Neural progenitor cell (in vitro differentiated cells): ENCODE results near the gene IQGAP2. TPM values are rescaled to one million over a fixed set of nuclear protein-coding genes. Genes with fewer than 3 reads are reported as not detected.
A peak's percentile ranks its signal among the peaks of the same experiment; 100 is the strongest.

Experiments
- DNase-seq: peaks from one replicate; pipeline ENCODE4 v3.0.0-alpha.2; 2016; ENCODE audit warnings: low spot score
- H2AFZ ChIP-seq: fragments of 200-600 bp; sonication (generic); replicated peaks from 2 replicates; pipeline ENCODE4 v1.6.1; 2016; ENCODE audit warnings: antibody characterized with exemption
- H3F3A ChIP-seq: fragments of 200-600 bp; sonication (generic); 2 replicates; pipeline ENCODE4 v1.6.1; 2016; ENCODE audit warnings: antibody characterized with exemption, low read depth
- H3K27ac ChIP-seq: fragments of 200-600 bp; sonication (generic); 2 replicates; pipeline ENCODE4 v1.5.1; 2016; ENCODE audit warnings: mild to moderate bottlenecking
- H3K27me3 ChIP-seq: fragments of 200-600 bp; sonication (generic); 2 replicates; pipeline ENCODE4 v1.6.1; 2016; ENCODE audit warnings: mild to moderate bottlenecking, moderate library complexity
- H3K36me3 ChIP-seq: fragments of 200-600 bp; sonication (generic); 2 replicates; pipeline ENCODE4 v1.5.1; 2016
- H3K4me1 ChIP-seq: fragments of 200-600 bp; sonication (generic); 2 replicates; pipeline ENCODE4 v1.6.1; 2016; ENCODE audit warnings: mixed run types
- H3K4me2 ChIP-seq: fragments of 200-600 bp; sonication (generic); 2 replicates; pipeline ENCODE4 v1.6.1; 2016
- H3K4me3 ChIP-seq: fragments of 200-600 bp; sonication (generic); 2 replicates; pipeline ENCODE4 v1.5.1; 2016
- H3K79me2 ChIP-seq: fragments of 200-600 bp; sonication (generic); 2 replicates; pipeline ENCODE4 v1.6.1; 2016; ENCODE audit warnings: low read depth
- H3K9ac ChIP-seq: fragments of 200-600 bp; sonication (generic); 2 replicates; pipeline ENCODE4 v1.6.1; 2016
- H3K9me3 ChIP-seq: fragments of 200-600 bp; sonication (generic); 2 replicates; pipeline ENCODE4 v1.5.1; 2016; ENCODE audit warnings: low read depth
- H4K20me1 ChIP-seq: fragments of 200-600 bp; sonication (generic); 2 replicates; pipeline ENCODE4 v1.6.1; 2016; ENCODE audit warnings: low read depth
- H3K27ac Mint-ChIP-seq: 3 replicates; pipeline ENCODE4 v1.8.0; 2021; ENCODE audit warnings: mixed read lengths
- H3K27me3 Mint-ChIP-seq: 2 replicates; pipeline ENCODE4 v1.8.0; 2022; ENCODE audit warnings: low read depth, mild to moderate bottlenecking, inconsistent platforms, moderate library complexity, mixed read lengths; ENCODE audit not compliant: insufficient read depth
- H3K36me3 Mint-ChIP-seq: 3 replicates; pipeline ENCODE4 v1.8.0; 2021; ENCODE audit warnings: mixed read lengths
- H3K4me1 Mint-ChIP-seq: 3 replicates; pipeline ENCODE4 v1.8.0; 2021; ENCODE audit warnings: mixed read lengths
- H3K4me3 Mint-ChIP-seq: 3 replicates; pipeline ENCODE4 v1.8.0; 2021; ENCODE audit warnings: mild to moderate bottlenecking, moderate library complexity, mixed read lengths
- H3K9me3 Mint-ChIP-seq: 3 replicates; pipeline ENCODE4 v1.8.0; 2020; ENCODE audit warnings: mixed read lengths
- CTCF ChIP-seq: fragments of 200-600 bp; sonication (generic); IDR thresholded peaks from 2 replicates; pipeline ENCODE4 v1.5.1; 2017; ENCODE audit warnings: antibody characterized with exemption, mild to moderate bottlenecking
- EZH2 ChIP-seq: fragments of 200-600 bp; sonication (generic); IDR thresholded peaks from 2 replicates; pipeline ENCODE4 v1.6.1; 2017; ENCODE audit warnings: antibody characterized with exemption, mild to moderate bottlenecking, moderate library complexity
- EZH2phosphoT487 ChIP-seq: fragments of 200-600 bp; sonication (generic); IDR thresholded peaks from 2 replicates; pipeline ENCODE4 v1.6.1; 2017; ENCODE audit warnings: antibody characterized with exemption
- total RNA-seq: library from RNA; depleted of rRNA; stranded (reverse); fragments of >200 nt; gene quantifications from 2 replicates; pipeline ENCODE4 v1.2.3, GENCODE V29; 2015; ENCODE audit warnings: low replicate concordance

IQGAP2 gene
- total RNA-seq, 1 donor from 2014 or later = 37.7 TPM

DNA sequence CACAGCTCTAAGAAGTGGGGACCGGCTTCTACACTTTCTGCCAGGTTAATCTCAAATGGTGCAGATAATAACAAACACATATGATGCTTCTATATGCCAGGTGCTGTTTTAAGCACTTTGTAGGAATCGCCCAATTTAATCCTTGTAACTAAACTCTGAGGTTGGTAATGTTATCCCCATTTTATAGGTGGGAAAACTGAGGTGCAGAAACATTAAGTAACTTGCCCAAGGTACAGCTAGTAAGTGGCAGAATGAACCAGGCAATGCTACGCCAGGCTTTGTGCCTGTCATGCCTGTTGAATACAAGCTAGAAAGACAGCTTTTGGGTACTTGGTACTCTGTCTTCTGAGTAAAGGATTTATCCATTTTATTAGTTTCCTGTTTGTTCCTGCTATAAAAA lies 19.7 kb downstream of the IQGAP2 start:
- Histone ChIP-seq H3K4me3 (no peak overlapping the region), H3K27me3 (no peaks in the 10 kb centered on the region), H3K36me3 (no peaks in the 10 kb centered on the region), H3F3A (peaks cover 36% of the 10 kb centered on the region), H3K9me3 (no peaks in the 10 kb centered on the region), H3K4me1 (peaks cover 36% of the 10 kb centered on the region), H3K79me2 (no peaks in the 10 kb centered on the region), H3K27ac (peak overlapping the region; percentile 38), H3K9ac (no peak overlapping the region), H3K4me2 (no peak overlapping the region), H4K20me1 (peaks cover 6% of the 10 kb centered on the region), H2AFZ (no peak overlapping the region)
- TF ChIP-seq EZH2 (no peak), EZH2phosphoT487 (no peak), CTCF (no peak)
- H3K4me1 Mint-ChIP-seq = peaks cover 45% of the 10 kb centered on the region
- no peak overlapping the region for H3K27ac Mint-ChIP-seq
- no peaks in the 10 kb centered on the region for H3K9me3 Mint-ChIP-seq
- no peak overlapping the region for H3K4me3 Mint-ChIP-seq
- DNase-seq = no peak
- H3K36me3 Mint-ChIP-seq = peaks cover 1% of the 10 kb centered on the region
- H3K27me3 Mint-ChIP-seq = peaks cover 3% of the 10 kb centered on the region

DNA sequence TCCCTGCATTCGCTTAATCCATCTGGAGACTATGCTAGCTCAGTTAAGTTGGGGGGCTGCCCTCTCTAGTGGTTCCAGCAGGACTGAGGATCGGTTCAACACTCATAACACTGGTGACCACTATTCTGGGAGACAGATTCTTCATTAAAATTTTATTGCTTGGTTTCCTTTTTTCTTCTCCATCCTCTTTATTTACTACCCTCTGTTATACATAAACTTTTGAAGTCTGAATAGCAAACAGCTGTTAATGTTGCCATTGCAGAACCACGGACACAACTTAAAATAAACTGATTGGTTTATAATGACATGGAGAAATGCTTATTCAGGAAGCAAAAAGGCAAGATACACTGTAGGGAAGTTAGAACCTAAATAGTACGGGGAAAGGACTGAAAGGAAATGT lies 22.1 kb downstream of the IQGAP2 start:
- Histone ChIP-seq H3K27me3 (no peaks in the 10 kb centered on the region), H3F3A (peaks cover 37% of the 10 kb centered on the region), H3K4me3 (no peak overlapping the region), H3K27ac (peak overlapping the region; percentile 60), H4K20me1 (peaks cover 6% of the 10 kb centered on the region), H3K79me2 (no peaks in the 10 kb centered on the region), H3K4me1 (peaks cover 38% of the 10 kb centered on the region), H3K9ac (no peak overlapping the region), H3K9me3 (no peaks in the 10 kb centered on the region), H3K36me3 (no peaks in the 10 kb centered on the region), H2AFZ (no peak overlapping the region), H3K4me2 (peak overlapping the region; percentile 14)
- Mint-ChIP-seq H3K9me3 (no peaks in the 10 kb centered on the region), H3K27me3 (no peaks in the 10 kb centered on the region), H3K4me3 (no peak overlapping the region), H3K4me1 (peaks cover 56% of the 10 kb centered on the region), H3K27ac (peak overlapping the region; percentile 80), H3K36me3 (peaks cover 1% of the 10 kb centered on the region)
- DNase-seq = no peak
- no peak for TF ChIP-seq EZH2phosphoT487
- no peak for TF ChIP-seq CTCF
- TF ChIP-seq EZH2 = no peak

DNA sequence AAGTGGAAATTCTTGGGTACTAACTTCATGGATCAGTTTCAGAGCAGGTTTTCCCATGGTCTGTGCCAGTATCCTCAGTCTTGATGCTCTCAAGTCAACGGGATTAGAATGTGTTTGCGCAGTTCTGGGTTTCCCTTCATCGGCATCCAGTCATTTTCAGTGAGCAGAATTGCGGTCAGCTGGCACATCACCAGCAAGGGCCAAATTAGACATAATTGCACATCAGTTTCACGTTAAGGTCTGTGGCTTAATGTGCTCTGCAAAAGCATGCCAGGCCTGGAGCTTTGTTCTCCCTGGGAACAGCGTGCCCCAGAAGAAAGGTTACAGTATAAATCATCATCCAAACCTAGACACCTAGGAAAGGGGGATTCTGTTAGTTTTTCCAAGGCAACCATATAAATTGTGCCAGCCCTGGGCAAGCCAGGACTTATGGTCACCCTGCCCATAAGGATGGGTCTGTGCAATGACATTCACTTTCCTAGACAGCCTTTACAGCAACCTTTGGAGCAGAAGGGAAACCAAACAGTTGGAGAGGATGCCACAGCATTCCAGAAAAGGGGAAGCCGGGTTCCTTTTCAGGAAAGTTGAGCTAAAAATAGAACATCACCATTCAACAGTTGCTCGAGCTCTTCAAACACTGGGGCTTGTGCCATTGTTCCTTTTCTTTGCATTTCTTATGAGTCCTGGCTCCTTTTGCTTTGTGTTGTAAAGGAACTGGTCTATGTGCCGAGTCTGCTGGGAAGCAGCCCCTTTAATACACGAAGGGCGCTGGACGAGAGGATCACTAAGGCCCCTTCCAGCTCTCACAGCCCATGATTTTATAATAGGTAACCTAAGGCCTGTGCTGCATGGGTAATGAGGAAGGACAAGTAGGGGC lies 23.1 kb downstream of the IQGAP2 start:
- Histone ChIP-seq H3K36me3 (no peaks in the 10 kb centered on the region), H3K27me3 (no peaks in the 10 kb centered on the region), H3K79me2 (no peaks in the 10 kb centered on the region), H4K20me1 (peaks cover 6% of the 10 kb centered on the region), H3K4me1 (peaks cover 38% of the 10 kb centered on the region), H3K4me3 (peak overlapping the region; percentile 14), H3K27ac (peak overlapping the region; percentile 71), H3K9me3 (no peaks in the 10 kb centered on the region), H3F3A (peaks cover 37% of the 10 kb centered on the region), H3K9ac (no peak overlapping the region), H2AFZ (no peak overlapping the region), H3K4me2 (peak overlapping the region; percentile 56)
- Mint-ChIP-seq H3K36me3 (no peaks in the 10 kb centered on the region), H3K4me1 (peaks cover 60% of the 10 kb centered on the region), H3K27me3 (no peaks in the 10 kb centered on the region), H3K9me3 (no peaks in the 10 kb centered on the region), H3K4me3 (peak overlapping the region; percentile 64), H3K27ac (peak overlapping the region; percentile 64)
- DNase-seq = peak; percentile 50
- TF ChIP-seq CTCF (no peak), EZH2 (no peak), EZH2phosphoT487 (no peak)
